ENCODE measurements around the gene STK25. TPM values are rescaled to one million over a fixed set of nuclear protein-coding genes. Genes with fewer than 3 reads are reported as not detected.

STK25 gene
- total and polyA plus RNA-seq, 8 donors, result 93.8 to 446 (median 144) TPM

- Histone ChIP-seq H3K27me3 (peaks cover 0 to 35% (median 3%) of the 10 kb centered on the region in 3 donors), H3K4me1 (peaks cover 8 to 38% (median 22%) of the 10 kb centered on the region in 4 donors), H3K27ac (no peak overlapping the region), H3K4me3 (no peak overlapping the region), H3K9me3 (no peaks in the 10 kb centered on the region), H3K36me3 (no peaks in the 10 kb centered on the region)
- peak in 1 of 2 donors; percentile 57 for DNase-seq
- no peak for TF ChIP-seq EP300 (IDR thresholded peaks at IDR 0.05)
- no peak for TF ChIP-seq POLR2A (IDR thresholded peaks at IDR 0.05)
- no peak for TF ChIP-seq CTCF (IDR thresholded peaks at IDR 0.05)
- TF ChIP-seq POLR2AphosphoS5 (IDR thresholded peaks at IDR 0.05), result no peak
- 32 to 48% (median 44%) methylated on average over 25 of the region's 25 CpGs for WGBS, 5 donors
- intact Hi-C loops (cut with DNase I; ENCODE audit: low total_unique reads), result no loop called here
Observed at GRCh38 chr2:241546771-241547498, 38.6 kb upstream of the STK25 start.

- Histone ChIP-seq H3K4me3 (no peak overlapping the region), H3K4me1 (peaks cover 18 to 43% (median 29%) of the 10 kb centered on the region in 4 donors), H3K36me3 (no peaks in the 10 kb centered on the region), H3K27ac (no peak overlapping the region), H3K27me3 (peaks cover 7 to 38% (median 14%) of the 10 kb centered on the region in 3 donors), H3K9me3 (no peaks in the 10 kb centered on the region)
- no peak for DNase-seq
- WGBS, 5 donors, result 63 to 79% (median 76%) methylated on average over 12 of the region's 12 CpGs
- TF ChIP-seq POLR2AphosphoS5 (IDR thresholded peaks at IDR 0.05) (no peak), EP300 (IDR thresholded peaks at IDR 0.05) (no peak), CTCF (IDR thresholded peaks at IDR 0.05) (no peak), POLR2A (IDR thresholded peaks at IDR 0.05) (no peak)
- intact Hi-C loops (cut with DNase I; ENCODE audit: low total_unique reads), result no loop called here
Observed at GRCh38 chr2:241545523-241546473, 37.4 kb upstream of the STK25 start.

GRCh38 chr2:241545106-241545505 is 36.7 kb upstream of the STK25 start:
- peaks cover 7 to 39% (median 17%) of the 10 kb centered on the region in 3 donors for H3K27me3 ChIP-seq
- H3K9me3 ChIP-seq, result no peaks in the 10 kb centered on the region
- intact Hi-C loops (cut with DNase I; ENCODE audit: low total_unique reads), result no loop called here
- no peak overlapping the region for H3K4me3 ChIP-seq
- TF ChIP-seq EP300 (IDR thresholded peaks at IDR 0.05) (no peak), CTCF (IDR thresholded peaks at IDR 0.05) (no peak), POLR2AphosphoS5 (IDR thresholded peaks at IDR 0.05) (no peak), POLR2A (IDR thresholded peaks at IDR 0.05) (no peak)
- H3K4me1 ChIP-seq, result peaks cover 18 to 43% (median 31%) of the 10 kb centered on the region in 4 donors
- H3K36me3 ChIP-seq, result no peaks in the 10 kb centered on the region
- peak in 1 of 2 donors; percentile 55 for DNase-seq
- WGBS, 5 donors, result 37 to 52% (median 43%) methylated on average over 10 of the region's 10 CpGs
- H3K27ac ChIP-seq, result no peak overlapping the region

GRCh38 chr2:241542278-241542605 is 33.9 kb upstream of the STK25 start:
- Histone ChIP-seq H3K27me3 (peaks cover 7 to 49% (median 17%) of the 10 kb centered on the region in 3 donors), H3K36me3 (no peaks in the 10 kb centered on the region), H3K9me3 (no peaks in the 10 kb centered on the region), H3K4me1 (peaks cover 17 to 36% (median 26%) of the 10 kb centered on the region in 4 donors), H3K4me3 (peak overlapping the region in 1 of 4 donors; percentile 58), H3K27ac (no peak overlapping the region)
- TF ChIP-seq EP300 (IDR thresholded peaks at IDR 0.05), result no peak
- DNase-seq, result no peak
- intact Hi-C loops (cut with DNase I; ENCODE audit: low total_unique reads), result no loop called here
- 63 to 76% (median 70%) methylated on average over 6 to 15 of the region's 15 CpGs for WGBS, 5 donors

All from stomach (tissue), 9 donors.